GM19463 (cell line): Measurements from ENCODE around the gene E2F6.
A peak's percentile ranks its signal among the peaks of the same experiment; 100 is the strongest.

ENCODE experiments used
- ATAC-seq: cut with Tn5 transposase; IDR thresholded peaks from one replicate; pipeline ENCODE4 v1.9.1; 2021; ENCODE audit warnings: mild to moderate bottlenecking, moderate library complexity; ENCODE audit not compliant: unreplicated experiment

E2F6 gene, protein sequence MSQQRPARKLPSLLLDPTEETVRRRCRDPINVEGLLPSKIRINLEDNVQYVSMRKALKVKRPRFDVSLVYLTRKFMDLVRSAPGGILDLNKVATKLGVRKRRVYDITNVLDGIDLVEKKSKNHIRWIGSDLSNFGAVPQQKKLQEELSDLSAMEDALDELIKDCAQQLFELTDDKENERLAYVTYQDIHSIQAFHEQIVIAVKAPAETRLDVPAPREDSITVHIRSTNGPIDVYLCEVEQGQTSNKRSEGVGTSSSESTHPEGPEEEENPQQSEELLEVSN

DNA sequence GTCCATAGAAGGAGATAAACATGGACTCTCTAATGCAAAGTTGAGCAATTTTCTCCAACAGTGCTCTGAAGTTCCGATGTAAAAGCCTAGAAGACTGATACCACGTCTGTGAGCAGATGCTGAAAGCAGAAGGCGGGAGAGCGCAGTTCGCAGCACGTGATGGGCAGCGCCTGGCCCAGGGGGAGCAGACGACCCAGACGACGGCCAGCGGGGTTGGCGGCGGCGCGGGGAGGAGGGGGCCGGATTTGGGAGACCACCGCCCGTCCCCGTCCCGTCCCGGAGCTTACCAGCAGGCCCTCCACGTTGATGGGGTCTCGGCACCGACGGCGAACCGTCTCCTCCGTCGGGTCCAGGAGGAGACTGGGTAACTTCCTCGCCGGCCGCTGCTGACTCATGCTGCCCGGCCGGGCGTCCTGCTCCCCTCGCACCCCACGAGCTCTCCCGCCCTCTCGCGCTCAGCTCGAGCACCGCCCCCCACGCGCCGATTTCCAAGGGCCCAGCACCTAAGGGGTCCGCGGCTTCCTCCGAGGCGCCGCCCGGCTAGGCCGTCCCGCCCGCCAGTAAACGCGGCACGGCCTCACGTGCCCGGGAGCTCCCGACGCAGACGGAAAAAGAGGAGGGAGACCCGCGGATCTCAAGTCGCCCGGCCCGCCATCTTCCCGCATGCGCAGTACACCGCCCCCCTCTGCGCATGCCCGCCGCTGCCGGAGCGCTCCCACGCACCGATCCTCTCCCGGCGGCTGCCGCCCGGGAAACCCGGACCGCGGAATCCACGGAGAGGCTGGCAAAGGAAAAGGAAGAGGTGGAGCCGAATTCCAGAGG lies at the start of gene E2F6:
Gene E2F6 (minus strand): TSS at position 677 of the 822 bp plus-strand sequence. CDS start 282 bp downstream, at position 395.
- ATAC-seq: peak; percentile 66

DNA sequence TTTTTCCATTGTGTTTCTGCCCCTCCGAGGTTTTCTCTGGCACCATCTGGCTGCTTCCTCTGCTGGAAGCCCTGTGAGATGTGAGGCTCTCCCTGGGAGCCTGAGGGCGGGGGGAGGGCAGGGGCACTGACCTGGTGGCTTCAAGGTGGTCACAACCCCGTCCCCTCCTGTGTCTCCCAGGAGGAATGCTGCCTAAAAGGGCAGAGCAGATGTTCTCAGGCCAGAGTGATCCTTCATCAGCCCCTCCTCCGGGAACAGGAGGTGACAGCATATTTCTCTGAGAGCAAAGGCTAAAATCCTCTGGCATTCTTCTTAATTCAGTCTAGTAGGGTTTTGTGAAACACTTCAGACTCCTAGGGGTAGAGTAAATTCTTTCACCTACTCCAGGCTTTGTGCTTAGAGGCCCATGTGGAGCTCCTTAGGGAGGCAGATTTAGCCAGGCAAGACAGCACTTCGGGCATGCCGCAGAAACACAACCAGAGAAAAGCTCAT lies 49.6 kb upstream of the E2F6 start:
- ATAC-seq: no peak

DNA sequence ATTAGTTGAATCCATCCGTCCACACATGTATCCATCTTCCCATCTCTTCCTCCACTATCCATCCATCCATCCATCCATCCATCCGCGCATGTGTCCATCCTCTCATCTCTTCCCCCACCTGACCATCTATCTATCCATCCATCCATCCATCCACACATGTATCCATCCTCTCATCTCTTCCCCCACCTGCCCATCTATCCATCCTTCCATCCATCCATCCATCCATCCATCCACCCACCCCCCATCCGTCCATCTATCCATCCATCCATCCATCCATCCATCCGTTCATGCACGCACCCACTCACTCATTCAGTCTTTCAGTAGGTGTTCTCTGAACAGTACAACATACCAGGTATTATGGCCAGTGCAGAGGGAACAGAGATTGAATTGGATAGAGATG lies 48.9 kb upstream of the E2F6 start:
- no peak for ATAC-seq

DNA sequence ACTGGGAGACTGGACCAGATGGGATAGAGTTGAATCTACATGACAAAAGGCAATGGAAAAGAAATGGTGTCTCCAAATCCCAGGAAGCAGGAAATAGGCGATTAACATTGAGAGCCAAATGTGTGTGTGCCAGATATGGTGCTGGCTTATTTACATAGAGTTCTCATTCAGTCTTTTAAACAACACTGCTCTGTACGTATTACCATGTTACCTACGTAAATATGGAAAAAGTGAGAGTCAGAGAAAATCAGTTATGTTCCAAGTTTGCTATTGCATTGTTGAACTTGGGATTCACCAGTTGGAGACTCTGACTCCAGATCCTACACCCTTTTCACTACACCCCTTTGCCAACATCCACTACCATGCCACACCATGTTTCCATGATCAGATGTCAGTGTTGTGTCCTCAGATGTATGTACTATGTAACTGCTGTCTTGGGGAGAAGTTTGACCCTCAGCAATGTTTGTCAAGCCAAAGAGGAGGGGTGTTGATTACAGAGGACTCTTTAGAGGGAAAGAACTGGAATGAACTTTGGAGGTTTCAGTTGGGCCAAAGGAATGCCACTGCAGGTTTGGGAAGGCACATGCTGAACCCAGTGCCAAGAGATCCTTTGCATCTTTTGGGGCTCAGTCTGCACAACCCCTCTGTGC lies 48.2 kb upstream of the E2F6 start:
- no peak for ATAC-seq

DNA sequence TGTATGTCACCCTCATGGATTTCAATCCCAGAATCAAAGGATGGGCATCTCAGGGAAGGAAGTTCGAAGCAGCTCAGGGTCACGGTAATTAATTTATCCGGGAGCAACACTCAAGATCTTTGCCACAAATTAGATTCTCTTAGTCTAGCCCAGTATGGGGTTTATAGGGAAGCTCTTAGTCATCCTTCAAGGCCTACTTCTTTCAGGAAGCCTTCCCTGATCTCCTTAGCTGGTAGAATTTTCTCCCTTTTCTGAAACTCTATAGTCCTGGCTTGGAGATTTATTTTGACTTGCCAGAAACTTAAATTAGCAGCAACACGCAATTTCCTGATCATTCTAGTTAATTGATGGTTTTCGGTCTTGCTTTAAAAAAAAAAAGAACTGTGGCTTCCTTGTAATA lies 47.4 kb upstream of the E2F6 start:
- no peak for ATAC-seq

DNA sequence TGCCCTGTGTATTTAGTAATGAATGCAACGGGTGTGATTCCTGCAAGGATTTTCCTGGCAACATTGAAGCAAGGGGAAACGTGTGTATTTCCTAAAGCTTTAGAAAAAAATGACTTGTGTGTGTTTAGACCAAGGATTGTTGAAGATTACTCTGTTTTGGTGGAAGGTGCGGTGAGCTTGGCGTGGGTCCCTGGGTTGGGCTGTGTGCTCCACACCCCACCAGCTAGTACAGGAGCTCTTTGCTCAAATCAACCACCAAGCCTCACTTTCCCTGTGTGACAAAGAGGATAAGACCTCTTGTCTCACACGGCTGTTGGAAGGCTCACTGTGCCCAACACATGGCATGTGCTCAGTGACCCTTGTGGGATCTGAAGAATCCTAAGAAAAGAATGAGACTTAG lies 46.5 kb upstream of the E2F6 start:
- ATAC-seq: no peak

DNA sequence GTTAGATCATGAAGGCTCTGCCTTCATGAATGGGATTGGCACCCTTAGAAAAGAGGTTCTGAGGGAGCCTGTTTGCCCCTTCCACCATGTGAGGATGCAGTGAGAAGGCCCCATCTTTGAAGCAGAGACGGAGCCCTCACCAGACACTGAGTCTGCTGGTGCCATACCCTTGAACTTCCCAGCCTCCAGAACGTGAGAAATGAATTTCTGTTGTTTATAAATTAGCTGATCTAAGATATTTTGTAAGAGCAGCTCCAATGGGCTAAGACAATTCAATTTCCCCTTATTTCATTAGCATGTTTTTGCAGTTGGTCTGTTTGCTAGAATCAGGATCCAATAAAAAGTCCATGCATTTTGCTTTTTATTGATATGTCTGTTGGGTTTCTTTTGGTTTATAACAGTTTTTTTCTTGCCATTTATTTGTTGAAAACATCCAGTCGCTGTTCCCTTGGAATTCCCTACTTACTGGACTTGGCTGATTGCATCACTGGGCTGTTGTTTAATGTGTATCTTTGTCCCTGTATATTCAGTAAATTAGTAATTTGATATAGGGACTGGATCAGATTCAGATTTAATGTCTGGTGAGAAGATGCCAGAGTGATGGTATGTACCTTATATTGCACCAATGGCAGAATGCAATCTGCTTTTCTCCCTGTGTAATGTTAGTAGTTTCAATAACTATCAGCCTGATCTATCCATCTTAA lies 43.8 kb upstream of the E2F6 start:
- ATAC-seq: no peak

DNA sequence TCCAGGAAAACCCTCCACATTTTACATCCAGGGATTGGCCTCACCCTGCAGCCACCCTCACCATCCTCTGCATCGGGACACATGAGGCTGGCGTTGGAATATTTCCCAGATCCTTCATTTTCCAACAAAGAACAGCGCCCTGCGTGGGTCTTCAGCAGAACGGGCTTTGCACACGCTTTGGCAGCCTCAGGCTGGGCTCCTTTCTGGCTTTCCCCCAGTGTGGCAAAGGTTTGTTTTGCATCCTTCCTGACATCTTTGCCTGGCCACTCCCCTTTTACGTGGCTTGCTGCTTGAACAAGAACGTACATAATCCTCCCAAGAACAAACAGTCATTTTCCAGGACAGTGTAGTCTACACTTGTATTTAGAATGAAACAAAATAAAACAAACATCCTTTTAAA lies 42.3 kb upstream of the E2F6 start:
- ATAC-seq: no peak

DNA sequence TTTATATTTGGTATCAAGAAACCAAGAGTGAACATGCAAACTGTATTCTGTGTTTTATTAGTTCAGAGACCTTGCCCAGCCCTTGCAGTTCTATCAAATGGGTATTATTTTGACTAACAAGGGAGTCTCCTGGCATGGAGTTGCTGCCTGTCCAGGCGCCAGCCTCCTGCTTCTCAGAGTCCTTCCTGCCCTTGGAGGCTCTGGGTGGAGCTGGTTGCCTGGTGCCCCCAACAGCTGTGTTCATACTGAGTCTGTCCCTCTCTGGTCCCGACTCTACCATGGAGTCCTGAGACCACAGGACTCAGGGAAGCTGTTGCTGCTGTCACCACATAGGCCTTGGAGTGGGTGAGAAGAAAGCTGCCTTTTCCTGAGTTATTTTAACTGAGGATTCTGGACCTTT lies 41.6 kb upstream of the E2F6 start:
- no peak for ATAC-seq

DNA sequence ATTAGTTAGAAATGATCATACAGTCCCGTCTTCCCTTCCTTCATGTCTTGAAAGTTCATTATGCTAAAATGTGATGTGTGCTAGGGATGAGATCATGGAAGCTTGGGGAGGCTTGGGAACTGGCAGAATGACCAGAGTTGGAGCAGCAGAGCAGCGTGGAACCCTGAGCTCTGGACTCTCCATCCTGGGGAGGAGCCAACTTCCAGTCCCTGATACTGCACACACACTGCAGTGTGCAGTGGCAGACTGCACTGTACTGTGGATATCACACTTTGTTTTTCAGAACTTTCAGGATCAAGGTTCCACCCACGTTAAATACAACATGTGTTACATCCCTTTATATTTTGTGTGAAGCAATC lies 40.6 kb upstream of the E2F6 start:
- ATAC-seq: no peak

DNA sequence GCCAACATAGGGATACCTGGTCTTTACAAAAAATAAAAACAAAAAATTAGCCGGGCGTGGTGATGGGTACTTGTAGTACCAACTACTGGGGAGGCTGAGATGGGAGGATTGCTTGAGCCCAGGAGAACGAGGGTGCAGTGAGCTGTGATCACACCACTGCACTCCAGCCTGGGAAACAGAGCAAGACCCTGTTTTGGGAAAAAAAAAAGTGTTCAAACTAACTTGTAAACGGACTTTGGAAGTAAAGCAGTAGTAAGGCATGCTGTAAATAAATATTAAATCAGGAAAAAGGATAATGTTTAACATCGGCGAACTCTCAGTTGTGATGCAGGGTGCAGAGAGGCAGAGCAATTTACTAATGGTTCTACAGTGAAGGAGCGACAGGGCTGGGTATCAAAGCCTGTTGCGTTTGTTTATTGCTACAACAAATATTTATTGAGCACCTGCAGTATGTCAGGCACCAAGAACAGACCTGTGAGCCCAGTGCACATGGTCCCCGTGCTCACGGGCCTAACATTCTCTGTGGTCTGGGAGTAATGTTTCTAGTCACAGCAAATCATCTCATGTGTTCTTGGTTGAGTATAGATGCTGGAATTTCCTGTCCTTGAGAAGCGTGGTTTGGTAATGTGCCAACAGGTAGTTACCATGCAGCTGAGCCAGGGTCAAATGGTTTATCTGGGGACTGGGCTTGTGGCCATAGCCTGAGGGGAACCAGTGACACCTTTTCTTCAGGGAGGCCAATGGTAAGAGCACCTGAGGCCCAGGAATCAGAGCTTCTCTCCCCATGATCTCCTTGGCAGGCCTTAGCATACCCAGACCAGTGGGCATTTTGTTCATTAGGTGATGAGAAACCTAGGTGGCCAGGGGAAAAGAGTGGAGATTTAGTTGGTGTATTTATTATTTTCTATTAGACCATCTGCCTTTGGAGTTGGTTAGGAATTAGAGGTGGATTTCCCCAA lies 40.0 kb upstream of the E2F6 start:
- ATAC-seq: peak; percentile 78

DNA sequence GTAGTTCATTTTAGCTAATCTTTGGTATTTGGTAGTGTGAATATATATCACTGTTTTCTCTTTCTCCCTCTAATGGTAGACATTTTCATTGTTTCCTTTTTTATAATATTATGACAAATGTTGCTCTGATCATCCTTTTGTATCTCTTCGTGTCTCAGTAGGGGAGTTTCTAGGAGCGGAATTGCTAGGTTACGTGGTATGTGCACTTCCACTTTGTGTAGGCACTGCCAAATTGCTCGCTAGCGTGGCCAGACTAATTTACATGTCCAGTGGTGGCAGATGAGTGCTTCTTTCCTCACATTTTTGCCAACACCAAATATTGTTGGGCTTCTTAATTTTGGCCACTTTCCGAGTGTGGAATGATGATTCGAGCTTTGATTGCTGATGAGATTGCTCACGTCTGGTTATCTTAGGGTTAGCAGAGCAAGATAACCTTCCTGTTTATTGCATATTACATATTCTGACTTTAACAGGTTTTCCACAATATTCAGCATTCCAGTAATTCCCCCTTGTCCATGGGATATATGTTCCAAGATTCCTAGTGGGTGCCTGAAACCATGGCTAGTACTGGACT lies 37.5 kb upstream of the E2F6 start:
- no peak for ATAC-seq

DNA sequence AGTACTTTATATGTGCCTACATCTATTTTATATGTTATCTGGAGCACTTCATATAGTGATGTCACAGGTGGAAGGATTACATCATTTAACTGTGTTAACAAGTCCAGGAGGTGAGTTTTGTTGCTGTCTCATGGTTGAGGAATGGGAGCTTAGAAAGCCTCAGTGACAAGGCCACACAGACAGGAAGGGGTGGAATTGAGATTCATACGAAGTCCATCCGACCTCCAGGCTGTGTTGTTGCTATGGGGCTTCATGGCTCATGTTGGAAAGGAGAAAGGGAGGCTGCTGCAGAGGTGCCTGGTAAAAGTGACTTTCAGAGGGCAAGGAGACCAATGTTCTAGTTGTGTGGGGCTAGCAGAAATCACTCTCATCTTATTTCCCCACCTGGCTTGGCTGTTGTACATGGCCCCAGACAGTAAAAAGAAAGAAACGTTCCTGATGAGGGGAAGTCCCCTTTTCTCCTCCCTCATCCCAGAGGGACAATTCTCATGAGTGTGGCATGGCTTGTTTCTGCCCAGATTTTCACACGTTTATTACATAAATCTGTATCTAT lies 36.9 kb upstream of the E2F6 start:
- ATAC-seq: no peak

DNA sequence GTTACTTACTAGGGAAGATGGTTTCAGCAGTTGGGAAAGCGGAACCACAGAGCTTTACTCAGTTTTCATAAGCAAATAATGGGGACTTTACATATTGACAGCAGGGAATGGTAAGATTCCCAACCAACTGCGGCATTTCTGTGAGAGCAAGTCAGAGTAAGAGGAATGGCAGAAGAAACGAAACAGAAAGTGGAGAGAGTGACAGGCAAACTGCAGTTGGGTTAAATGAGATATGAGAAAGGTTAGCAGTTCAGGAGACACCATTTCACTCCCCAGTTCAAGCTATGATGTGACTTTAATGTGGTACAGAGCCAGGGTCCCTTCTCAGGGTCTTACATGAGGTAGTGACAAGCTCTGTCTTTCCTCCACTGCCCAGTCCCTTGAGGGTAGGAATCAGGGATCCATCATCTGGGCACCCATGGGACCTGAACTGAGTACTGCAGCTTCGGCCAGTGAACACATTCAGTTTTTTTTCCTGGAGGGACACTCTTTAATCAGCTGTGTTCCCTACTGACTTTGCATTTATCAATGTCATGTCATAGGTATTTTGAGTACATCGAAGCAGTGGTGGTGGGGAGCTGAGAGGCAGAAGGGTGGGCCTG lies 34.8 kb upstream of the E2F6 start:
- ATAC-seq: peak; percentile 53

DNA sequence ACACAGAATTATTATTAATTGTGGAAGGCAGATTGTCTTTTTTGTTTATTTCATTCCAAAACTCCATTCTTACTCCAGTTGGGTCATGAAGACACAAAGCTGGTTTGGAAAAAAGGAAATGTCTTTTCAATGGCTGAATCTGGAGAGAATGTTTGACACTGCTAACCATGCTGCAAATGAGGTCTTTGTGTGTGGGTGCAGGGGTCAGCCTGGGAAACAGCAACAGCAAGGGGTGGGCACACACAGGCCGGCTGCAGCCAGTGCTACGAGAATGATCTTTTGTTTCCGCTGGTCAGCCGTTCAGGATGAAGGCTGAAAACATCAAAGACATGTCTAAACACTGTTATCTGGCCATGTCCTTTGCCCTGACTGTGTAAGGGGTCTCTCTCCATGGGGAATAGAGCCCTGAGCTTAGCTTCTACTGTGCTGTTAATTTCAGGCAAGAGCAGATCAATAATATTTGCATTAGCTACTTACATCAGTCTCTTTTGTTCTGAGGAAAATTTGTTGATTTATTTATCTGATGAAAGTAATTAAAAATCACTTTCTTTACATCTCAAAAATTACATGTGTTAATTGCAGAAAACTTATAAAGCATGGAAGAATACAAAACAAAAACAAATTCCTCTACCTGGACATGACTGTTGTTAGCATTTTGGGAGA lies 33.3 kb upstream of the E2F6 start:
- no peak for ATAC-seq

DNA sequence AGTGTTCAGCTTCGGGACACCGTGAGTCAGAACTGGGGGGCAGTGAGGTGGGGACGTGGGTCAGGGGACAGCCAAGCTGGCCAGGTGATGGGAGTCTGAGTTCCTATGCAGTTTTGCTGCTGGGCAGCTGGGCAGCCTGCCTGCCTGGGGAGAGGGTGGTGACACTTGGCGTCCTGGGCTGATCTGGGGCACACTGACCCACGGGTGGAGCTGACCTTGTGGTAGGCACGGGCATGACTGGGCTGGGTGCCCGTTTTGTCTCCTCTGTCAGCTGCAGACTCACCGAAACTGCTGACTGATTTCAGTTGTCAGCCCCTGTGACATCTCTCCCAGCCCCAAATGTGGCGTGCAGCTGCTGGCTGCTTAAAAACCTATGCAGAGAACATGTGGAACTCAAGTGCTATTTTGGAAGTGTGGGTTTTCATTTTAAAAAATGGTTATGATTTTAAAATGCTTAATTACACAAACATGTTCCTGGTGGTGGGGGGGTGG lies 32.6 kb upstream of the E2F6 start:
- peak; percentile 93 for ATAC-seq

DNA sequence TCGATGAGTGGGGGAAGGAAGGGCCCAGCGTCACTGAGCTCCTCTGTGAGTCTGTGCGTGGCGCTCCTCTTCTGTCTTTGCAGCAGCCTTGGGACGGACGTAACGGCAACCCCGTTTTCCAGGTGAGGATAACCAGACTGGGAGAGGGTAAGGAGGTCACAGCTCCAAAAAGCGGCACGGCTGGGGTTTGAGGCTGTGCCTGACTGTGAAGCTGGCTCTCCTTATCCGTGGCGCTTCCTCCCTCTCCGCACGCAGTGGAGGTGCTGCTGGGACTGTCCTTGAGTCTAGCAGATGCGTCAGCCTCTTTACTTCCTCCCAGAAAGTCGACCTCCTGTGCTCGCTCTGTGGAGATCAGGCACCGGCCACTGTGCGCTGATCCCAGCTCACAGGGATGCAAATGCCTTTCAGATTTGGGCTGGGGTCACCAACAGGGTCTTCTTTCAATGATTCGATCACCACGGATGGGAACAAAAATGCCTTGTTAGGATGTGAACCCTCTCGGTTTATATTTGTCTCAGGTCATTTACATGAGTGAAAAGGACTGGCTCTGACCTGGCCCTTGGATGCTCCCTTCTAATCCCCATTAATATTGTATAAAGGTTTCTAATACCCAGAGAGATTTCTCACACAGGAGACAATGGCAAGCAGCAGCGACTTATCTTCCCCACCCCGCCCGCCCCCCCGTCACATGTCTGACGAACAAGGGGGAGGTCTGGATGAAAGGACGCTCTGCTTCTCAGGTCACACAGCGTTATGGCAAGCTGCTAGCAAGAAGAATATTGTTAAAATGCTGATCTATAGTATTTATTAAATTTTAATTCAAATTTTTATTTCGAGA lies 30.1 kb upstream of the E2F6 start:
- no peak for ATAC-seq
